GM19438 (cell line): Measurements from ENCODE around the gene ENPP6.

Experiments used
- ATAC-seq: cut with Tn5 transposase; IDR thresholded peaks from one replicate; pipeline ENCODE4 v1.9.1; 2021; ENCODE audit warnings: low read depth; ENCODE audit not compliant: unreplicated experiment

Gene ENPP6

DNA sequence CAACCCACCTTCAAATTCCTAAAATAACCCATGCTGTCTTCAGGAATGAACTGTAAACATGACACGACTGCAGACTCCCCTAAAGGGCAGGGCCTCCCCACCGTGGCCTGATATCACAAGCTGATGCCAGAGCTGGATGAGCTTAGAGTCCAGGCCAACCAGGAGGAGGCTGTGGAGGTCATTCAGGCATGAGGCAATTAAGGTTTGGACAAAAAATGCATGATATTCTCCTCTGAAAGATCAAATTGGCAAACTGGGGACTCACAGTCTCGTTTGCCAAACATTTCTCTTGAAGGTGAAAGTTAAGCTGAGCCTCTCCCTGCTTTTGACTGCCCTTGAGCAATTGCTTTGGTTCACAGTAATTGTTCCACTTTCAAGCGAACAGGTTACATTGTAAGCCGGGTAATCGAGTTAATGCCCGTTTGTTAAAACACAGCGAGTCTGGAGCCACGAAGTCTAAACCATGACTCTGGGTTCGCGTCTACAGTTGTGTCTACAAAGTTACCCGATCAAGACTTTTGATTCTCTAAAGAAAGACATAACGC is 105.6 kb downstream of the ENPP6 start:
- no peak for ATAC-seq

DNA sequence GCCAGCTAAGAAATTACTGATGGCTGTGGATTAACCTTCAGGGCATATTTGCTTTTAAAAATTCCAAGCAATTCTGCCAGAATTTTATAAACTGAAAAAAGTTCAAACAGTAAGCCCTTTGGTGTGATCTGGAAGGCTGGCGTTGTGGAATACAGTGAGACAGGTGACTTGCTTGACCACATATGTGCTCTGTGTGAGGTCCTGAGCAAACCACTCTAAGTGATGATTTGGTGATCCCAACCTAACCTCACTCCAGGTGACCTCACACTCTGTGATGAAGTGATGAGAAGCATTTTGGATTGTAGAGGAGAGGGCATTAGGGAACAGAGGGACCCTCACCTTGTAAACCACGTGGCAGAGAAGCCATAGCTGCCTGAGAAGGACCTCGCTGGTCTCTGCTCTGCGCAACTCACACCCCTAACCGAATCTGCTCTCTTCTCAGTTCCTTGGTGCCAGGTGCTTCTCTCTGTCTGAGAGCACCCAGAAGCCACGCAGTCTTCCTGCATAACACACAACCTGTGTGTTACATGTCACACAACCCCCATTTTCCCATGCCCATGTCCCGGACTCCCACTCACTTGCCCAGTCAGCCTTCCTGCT is 106.3 kb downstream of the ENPP6 start:
- ATAC-seq = no peak

DNA sequence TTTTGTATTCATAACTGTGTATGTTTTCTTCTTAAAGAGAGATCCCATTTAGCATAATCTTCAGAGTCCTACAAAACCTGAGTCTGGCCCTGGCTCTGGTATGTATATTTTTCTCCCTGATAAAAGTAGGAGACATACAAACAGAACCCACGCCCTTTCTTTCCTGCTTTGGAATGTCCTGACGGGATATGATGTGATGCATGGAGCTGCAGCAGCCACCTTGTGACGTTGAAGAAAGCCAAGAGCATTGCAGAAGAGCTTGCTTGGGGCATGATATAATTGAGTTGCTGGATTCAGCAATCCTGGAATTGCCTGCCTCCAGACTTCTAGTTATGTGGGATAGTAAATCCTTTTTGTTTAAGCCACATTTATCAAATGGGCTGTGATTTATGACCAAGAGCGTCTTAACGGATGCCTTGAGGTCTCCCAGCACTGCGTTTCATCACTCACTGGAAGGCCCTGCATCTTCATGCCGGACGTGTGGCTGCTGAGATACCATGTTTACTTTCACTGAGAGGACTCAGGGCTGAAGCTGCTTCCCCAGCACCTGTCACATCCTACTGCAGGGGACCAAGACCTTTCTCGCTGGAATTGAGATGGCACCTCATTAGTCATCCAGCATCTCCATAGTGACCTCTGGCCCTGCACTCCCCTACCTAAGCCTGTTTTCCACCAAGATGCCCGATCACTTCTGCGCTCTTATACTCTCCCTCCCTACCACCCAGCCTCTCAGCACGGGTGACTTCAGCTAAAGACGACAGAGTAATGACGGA is 107.0 kb downstream of the ENPP6 start:
- ATAC-seq = no peak

DNA sequence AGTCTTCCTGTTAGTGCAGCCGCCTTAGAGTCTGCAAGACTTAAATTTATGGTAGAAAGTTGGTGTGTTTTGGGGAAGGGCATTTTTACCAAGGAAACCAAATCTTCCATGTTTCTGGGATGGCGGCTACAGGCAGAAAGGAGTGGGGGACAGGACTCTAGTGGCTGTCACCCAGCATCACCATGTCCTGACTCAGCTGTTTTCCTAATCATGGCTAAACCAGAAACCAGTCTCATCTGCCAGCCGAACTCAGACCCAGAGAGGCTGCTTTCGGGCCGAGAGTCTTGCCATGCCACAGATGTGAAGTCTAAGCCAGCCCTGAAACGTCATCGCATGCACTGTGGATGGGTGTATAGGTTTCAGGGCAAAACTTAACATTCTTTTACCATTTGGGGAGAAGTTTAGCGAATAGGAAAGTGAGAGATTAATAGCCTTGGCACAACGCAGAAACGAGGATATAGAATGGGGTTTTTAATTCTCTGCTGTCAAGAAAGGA is 109.6 kb downstream of the ENPP6 start:
- ATAC-seq = no peak

DNA sequence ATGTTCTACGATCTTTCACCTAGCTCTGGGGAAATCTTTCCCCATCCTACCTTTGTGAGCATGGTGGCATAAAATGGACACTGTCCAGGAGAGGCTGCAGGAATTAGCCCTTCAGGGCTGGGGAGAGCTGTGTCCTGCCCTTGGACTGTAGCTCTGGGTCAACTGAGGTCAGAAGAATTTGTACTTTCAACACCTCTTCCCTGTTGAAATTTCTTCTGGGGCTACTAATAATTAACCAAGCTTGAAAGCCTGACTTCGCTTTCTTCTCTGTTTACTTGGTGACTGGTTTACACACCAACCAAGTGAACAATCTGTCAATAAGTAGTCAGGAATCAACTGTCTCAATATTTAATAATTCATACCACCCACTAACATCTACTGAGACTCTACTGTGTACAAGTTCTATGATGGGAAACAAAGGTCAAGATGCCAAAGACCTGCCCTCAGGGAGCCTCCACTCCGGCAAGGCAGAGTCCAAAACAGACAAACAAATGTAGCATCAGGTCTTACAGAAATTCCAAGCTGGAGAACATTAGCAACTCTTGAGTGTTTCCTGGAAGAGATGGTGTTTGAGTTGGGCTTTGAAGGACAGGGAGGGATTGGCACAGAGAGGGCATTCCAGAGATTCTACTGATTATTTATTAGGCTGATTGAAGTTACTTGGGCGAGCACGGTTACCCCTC is 113.1 kb downstream of the ENPP6 start:
- peak; percentile 57 for ATAC-seq

DNA sequence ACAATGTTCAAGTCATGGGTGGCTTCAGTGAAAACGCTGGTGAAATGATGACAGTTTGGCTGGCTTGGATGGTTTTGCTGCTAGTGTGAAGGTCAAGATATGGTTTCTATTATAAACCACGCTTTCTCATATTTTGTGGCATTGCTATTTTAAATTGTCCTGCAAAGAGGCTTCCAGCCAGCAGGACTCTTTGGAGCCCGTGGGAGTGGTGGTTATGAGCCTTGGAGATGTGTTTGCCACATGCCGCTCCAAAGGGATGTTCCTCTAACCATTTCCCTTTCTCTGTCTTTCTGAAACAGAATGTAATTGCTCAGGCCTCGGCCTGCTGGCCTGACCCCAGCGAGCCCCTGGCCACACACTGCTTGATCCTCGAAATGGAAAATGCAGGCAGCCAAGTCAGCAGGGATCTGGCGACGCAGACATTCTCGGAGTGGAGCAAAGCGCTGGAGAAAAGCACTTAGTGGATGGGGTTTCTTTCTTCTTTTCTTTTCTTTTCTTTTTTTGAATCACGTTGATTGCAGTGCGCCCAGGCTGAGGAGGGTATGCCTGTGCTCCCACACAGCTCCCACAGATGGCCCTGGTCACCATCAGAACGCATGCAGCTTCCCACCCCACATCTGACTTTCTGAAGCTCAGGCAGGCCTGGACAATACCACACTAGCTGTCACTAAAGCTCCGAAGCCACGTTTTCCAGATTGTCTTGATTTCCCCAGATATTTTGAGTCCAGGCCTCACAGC is 114.0 kb downstream of the ENPP6 start:
- ATAC-seq = no peak

DNA sequence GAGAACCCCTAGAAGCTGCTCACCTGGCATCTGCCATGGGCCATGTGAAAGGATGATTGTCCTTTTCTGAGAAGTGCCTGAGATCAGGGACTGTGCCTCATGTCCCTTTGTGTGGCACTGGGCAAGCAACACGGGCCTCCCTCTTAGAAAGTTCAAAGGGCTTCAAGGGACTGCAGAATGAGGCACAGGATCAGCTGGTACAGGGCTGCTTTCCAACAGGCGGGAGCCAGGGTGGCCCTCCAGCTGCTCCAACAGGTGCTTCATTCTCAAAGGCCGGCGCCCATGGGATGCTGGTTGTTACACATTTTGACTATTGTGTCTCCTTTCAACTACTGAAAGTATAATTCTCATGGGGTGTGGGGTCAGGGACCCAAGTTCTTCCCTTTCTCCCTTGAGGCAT is 114.7 kb downstream of the ENPP6 start:
- ATAC-seq = no peak

DNA sequence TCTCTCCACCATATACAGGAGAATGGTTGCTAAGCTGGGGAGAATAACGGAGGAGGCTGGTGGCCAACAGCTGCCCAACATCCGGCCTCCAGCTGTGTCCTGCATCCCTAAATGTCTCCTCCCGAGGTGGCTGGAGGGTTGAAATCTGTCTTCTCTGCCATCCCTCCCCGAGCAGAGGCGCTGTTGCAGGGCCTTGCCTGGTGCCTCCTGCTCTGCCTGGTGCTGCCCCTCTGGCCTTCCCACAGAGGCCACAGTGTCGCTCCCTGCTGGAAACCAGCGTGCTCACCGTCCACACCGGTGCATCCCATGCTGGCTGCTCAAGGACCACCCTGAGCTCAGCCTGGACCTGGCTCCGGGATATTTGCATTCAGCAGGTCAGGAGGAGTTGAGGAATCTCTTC is 115.2 kb downstream of the ENPP6 start:
- no peak for ATAC-seq

DNA sequence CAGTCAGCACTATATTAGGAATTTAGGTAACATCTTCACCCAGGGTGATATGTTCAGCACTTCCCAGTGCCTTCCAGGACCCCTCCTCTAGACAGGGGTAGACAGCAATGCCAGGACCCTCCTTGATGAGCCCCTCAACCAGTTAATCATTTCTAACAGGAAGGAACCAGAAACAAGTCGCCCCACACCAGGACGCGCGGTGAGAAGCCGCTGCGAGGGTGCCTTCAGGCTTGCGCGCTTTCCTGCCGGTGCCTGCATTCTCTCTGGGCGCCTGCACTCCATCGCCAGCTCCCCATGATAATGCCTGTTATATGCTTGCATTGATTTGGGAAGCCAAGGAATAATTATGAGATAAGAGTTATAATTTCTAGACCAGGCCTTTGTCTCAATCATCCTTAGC is 116.0 kb downstream of the ENPP6 start:
- ATAC-seq = no peak

DNA sequence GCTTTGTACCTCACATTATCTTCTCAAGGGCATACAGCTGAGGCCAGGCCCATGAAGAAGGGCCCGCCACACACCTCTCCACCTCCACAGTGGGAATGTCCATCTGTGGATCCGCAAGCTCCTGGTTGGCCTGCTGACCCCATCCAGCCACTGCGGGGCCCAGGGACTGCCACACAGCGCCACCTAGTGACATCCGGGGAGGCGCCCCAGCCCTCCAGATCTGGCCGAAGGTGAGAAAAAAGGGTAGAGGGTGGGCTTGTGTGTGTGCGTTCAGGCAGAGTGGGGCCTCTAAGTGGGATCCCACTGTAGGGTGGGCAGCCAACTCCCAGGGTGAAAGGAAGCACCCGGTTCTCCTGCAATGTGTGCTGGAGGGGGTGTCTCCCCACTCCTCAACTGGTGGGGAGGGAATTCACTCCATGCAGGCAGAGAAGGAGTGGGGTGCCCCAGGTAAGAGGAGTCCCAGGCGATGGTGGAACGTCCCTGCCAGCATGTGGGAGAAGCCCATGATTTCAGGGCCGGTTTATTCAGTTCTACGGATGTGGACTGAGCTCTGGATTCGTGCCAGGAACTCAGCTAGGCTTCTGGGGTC is 117.3 kb downstream of the ENPP6 start:
- peak; percentile 56 for ATAC-seq

DNA sequence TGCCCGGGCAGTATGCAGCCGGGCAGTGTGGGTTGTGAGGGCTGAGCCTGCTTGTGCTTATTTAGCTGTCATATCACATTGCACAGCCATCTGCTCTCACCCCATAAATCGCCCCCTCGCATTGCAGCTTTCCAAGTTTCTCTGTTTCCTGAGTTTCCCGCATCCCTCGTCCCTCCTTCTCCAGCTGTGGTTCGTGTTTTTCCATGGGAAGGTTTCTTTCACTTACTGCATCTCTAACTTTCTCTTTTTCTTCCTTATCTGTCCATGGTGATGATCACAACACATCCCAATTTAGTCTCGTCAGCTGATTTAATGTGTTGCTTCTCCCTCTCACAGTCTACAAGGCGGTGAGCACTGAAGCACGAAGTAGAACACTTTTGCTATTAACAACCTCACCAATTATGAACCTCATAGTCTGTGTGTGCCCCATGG is 118.1 kb downstream of the ENPP6 start:
- no peak for ATAC-seq

DNA sequence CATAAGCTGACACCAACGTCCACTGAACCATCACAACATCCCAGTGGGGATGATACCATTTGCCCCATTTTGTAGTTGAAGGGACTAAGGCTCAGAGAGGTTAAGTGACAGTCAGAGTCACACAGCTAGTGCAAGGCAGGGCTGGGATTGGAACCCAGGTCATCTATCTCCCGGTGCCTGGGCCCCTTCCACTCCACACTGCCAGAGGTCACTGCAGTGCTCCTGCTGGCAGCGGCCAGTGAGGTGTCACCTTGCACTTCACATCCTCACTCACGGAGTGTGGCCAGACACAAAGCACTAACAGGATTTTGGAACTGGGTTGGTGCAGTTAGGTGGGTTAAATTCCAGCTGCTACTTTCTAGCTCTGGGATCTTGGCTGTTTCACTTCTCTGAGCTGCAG is 118.7 kb downstream of the ENPP6 start:
- no peak for ATAC-seq

DNA sequence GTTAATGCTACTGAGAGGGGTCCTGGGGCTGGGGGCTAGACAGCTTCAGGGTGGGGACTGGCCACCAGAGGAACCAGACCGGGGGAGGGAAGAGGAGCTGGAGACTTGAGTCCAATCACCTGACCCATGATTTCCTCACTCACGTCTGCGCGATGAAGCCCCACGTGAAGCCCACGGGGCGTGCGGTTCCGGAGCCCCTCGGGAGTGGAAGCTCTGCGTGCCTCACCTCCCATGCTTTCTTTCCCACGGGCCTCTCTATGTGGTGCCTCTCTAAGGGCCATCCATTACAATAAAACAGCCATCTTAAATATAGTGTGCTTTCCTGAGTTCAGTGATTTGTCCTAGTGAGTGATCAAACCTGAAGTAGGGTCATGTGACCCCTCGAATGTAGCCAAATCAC is 119.9 kb downstream of the ENPP6 start:
- ATAC-seq = no peak

DNA sequence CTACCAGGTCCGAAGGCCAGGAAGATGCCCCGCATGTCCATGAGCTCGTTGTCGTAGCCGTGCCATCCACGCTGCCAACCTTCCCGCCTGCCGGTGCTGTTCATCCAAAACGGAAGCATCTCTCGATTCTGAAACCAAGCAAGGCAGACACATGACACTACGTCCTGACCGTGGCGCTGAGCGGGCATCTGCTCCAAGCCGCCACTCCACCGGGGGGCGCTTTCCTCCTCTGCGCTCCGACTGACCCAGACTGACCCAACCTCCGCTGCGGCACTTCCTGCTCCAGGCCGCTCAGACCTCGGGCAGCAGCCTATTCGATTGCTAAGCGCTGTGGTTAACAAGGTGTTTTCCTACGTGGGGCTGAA is 120.5 kb downstream of the ENPP6 start:
- no peak for ATAC-seq

DNA sequence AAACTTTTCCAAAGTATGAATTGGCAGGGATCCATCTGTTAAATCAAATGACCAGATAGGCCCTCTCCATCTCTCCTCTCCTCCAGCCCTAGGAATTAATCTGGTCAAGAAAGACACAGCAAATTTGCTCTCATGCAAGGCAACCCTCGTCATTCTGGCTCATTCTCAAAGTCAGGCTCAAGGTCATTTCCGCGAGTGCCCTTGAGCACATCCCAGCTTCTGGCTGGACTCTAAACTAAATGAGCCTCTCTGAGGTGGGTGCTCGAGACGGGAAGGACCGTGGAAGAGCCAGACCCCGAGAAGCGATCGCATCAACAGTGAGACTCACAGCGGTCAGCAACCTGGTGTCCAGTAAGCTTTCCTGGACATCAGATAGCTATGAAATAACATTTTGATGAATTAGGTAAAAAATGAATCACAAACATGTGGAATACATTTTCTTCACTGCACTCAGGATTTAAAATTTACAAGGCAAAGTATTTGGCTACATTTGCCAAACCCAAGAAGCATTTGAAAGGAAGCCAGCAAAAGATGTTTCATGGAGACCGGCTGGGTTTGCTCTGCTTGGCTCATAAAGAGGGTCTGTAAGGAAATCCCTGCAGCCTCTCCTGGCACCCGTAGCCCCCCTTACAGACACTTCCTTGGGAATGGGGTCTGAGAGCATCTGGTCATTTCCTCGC is 121.0 kb downstream of the ENPP6 start:
- no peak for ATAC-seq

DNA sequence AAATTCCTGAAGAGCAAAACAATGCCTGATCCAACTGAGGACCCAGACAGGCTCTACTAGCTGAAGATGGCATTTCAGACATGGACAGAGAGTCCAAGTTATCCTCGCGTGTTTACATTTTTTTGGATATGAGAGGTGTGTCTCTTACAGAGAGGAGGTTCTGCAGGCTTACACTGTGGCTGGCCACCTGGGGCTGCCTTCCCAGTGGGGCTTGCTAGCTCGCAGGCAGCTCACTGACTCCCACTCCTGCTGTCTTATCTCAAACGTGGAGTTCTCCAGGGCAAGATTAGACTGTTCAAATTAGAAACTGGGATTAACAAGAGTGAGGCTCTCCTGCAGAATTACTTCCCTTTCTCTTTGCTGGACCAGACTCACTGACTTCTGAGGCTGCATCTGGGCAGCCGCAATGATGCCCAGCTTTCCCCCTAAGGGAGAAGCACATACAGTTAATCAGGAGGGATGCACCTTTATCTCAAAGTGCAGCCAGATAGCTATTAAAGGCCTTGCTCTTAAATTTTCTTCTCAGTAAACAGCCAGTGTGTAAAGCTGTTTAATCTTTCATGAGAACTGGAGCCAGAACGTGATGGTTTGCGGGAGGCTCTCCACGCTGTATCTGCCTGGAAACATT is 123.0 kb downstream of the ENPP6 start:
- ATAC-seq = no peak

DNA sequence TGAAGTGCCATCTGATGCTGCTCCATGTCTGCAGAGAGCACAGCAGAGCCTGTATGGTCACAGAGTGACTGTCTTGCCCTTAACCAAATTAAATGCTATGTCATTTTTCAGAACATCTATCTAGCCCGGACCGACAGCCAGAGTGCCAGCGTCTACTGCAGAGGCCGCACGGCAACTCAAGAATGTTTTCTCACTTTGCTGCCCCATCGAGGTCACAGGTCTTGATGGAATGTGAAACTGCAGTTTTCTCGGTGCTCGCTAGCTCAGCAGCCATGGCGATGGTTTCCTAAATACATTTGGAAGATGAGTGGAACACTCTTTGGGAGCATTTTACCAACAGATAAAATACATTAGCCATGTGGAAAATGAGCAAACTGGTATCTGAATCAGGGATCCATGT is 125.7 kb downstream of the ENPP6 start:
- no peak for ATAC-seq

DNA sequence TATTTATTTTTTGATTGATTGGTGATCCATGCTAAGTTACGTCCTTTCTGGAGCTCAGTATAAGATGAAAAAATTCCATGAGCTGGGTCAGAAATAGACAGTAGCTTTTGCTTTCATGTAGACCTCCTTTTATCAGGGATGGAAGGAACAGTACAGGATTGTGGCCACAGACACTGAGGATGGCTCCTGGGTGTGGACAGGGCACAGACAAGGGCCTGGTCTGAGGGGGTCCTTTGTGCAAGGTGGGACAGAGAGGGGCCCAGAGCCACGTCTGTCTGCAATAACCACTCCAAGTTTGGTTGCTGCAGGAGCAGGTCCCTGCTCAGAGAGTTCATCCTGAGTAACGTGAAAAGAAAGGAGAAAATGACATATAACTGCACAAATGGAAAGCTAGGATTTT is 127.1 kb downstream of the ENPP6 start:
- no peak for ATAC-seq

DNA sequence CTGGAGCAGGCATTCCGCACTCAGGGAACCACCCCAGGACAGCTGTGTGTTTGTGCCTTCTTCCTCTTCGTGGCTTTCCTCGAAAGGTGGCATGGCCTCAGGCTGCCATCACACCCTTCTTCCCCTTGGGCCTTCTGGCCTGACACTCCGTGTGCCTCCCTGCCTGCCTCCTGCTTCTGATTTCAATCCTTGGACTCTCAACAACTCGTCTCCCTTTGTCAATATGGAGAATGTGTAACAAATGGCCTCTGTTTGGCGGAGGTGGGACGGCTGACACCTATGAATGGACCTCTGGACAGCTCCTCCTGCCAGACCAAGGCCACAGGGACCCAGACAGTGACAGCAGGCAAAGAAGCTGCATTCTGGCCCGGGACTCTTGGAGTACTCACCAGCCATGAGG is 137.0 kb downstream of the ENPP6 start:
- ATAC-seq = no peak
